Large intestine (tissue), 3 donors: ENCODE measurements around the gene OR51E2. TPM values are rescaled to one million over a fixed set of nuclear protein-coding genes. Genes with fewer than 3 reads are reported as not detected.

Source experiments
- DNase-seq, 2 donors: peaks; one replicate each; pipeline versions ENCODE4 v3.0.0 to v3.0.0-alpha.2; 2013
- H3K27ac ChIP-seq: one replicate; pipeline ENCODE4 v1.5.1; 2013; ENCODE audit warnings: low read length
- H3K27me3 ChIP-seq: 2 replicates; pipeline ENCODE4 v1.6.1; 2013; ENCODE audit warnings: low read length; ENCODE audit not compliant: control insufficient read depth, insufficient read depth
- H3K36me3 ChIP-seq: 2 replicates; pipeline ENCODE4 v1.6.1; 2013; ENCODE audit warnings: low read length; ENCODE audit not compliant: control insufficient read depth, insufficient read depth
- H3K4me1 ChIP-seq: one replicate; pipeline ENCODE4 v1.6.1; 2013; ENCODE audit warnings: low read length; ENCODE audit not compliant: control insufficient read depth, insufficient read depth
- H3K4me3 ChIP-seq: one replicate; pipeline ENCODE4 v1.5.1; 2013; ENCODE audit warnings: low read length
- H3K9me3 ChIP-seq: one replicate; pipeline ENCODE4 v1.6.1; 2013; ENCODE audit warnings: mild to moderate bottlenecking, low read depth, low read length, moderate library complexity; ENCODE audit not compliant: control insufficient read depth
- WGBS: methylation state at CpG from one replicate; pipeline ENCODE4 v1.1.5; 2013; ENCODE audit warnings: low lambda C conversion rate; ENCODE audit not compliant: insufficient coverage; 5-methylcytosine and 5-hydroxymethylcytosine counted together
- polyA plus RNA-seq: library from polyadenylated mRNA; unstranded; fragments of 120-200 nt; gene quantifications from one replicate; pipeline ENCODE4 v1.2.1, GENCODE V29; 2013

Gene OR51E2
- polyA plus RNA-seq, 1 donor = 0.34 TPM

GRCh38 chr11:4642043-4642442 is 55.6 kb downstream of the OR51E2 start:
- DNase-seq = no peak
- no peaks in the 10 kb centered on the region for H3K36me3 ChIP-seq
- peaks cover 9% of the 10 kb centered on the region for H3K27me3 ChIP-seq
- no peak overlapping the region for H3K4me3 ChIP-seq
- WGBS = no CpG with 5 or more reads among the region's 7 CpGs
- H3K27ac ChIP-seq = no peak overlapping the region
- H3K9me3 ChIP-seq = no peaks in the 10 kb centered on the region
- H3K4me1 ChIP-seq = no peaks in the 10 kb centered on the region

- Histone ChIP-seq H3K4me3 (no peak overlapping the region), H3K9me3 (no peaks in the 10 kb centered on the region), H3K4me1 (no peaks in the 10 kb centered on the region), H3K36me3 (no peaks in the 10 kb centered on the region), H3K27me3 (peaks cover 10% of the 10 kb centered on the region), H3K27ac (no peak overlapping the region)
- no CpG with 5 or more reads among the region's 7 CpGs for WGBS
- DNase-seq = no peak
These were observed 56.2 kb downstream of the OR51E2 start for GRCh38 chr11:4641501-4641900.

- H3K36me3 ChIP-seq = no peaks in the 10 kb centered on the region
- no peak overlapping the region for H3K4me3 ChIP-seq
- no CpG with 5 or more reads among the region's 6 CpGs for WGBS
- H3K9me3 ChIP-seq = no peaks in the 10 kb centered on the region
- H3K4me1 ChIP-seq = no peaks in the 10 kb centered on the region
- DNase-seq = no peak
- peaks cover 10% of the 10 kb centered on the region for H3K27me3 ChIP-seq
- no peak overlapping the region for H3K27ac ChIP-seq
These were observed 57.7 kb downstream of the OR51E2 start for GRCh38 chr11:4639931-4640330.

GRCh38 chr11:4637662-4638047 is 60.0 kb downstream of the OR51E2 start:
- no peak for DNase-seq
- no peak overlapping the region for H3K27ac ChIP-seq
- H3K9me3 ChIP-seq = no peaks in the 10 kb centered on the region
- no peaks in the 10 kb centered on the region for H3K36me3 ChIP-seq
- peaks cover 10% of the 10 kb centered on the region for H3K27me3 ChIP-seq
- 100% methylated on average over 2 of the region's 3 CpGs for WGBS
- H3K4me3 ChIP-seq = no peak overlapping the region
- H3K4me1 ChIP-seq = no peaks in the 10 kb centered on the region

- DNase-seq = peak; percentile 34 to 56
- Histone ChIP-seq H3K9me3 (no peaks in the 10 kb centered on the region), H3K4me3 (no peak within 1 kb of the TSS), H3K36me3 (no peaks in the 10 kb centered on the region), H3K27me3 (peaks cover 10% of the 10 kb centered on the region), H3K27ac (no peak within 1 kb of the TSS), H3K4me1 (no peaks in the 10 kb centered on the region)
- WGBS = no CpG with 5 or more reads among the region's 21 CpGs
These were observed 60.5 kb downstream of the OR51E2 start, which contains the start of gene OR51D1 for GRCh38 chr11:4636962-4637661. Gene OR51D1, plus strand, starts transcription at chr11:4637477. Its CDS starts 2,314 bp downstream, at chr11:4639791.

GRCh38 chr11:4636136-4636535 is 61.5 kb downstream of the OR51E2 start:
- Histone ChIP-seq H3K36me3 (no peaks in the 10 kb centered on the region), H3K9me3 (no peaks in the 10 kb centered on the region), H3K27ac (no peak overlapping the region), H3K27me3 (peaks cover 10% of the 10 kb centered on the region), H3K4me1 (no peaks in the 10 kb centered on the region), H3K4me3 (no peak overlapping the region)
- 100% methylated on average over 1 of the region's 2 CpGs for WGBS
- no peak for DNase-seq

Other genes with a start within 250 kb of the OR51E2 start
- 0.04 TPM for gene OR52K2, start 248.6 kb downstream of the OR51E2 start, polyA plus RNA-seq
- 0.25 TPM for gene OR52K1, start 215.2 kb downstream of the OR51E2 start, polyA plus RNA-seq
- not detected for gene OR52M1, start 152.7 kb downstream of the OR51E2 start, polyA plus RNA-seq
- gene OR52I2, start 116.1 kb downstream of the OR51E2 start, polyA plus RNA-seq = 0.03 TPM
- 0.03 TPM for gene OR52I1, start 103.8 kb downstream of the OR51E2 start, polyA plus RNA-seq
- 19.8 TPM for gene TRIM68, start 89.6 kb downstream of the OR51E2 start, polyA plus RNA-seq
- 0.01 TPM for gene OR51D1, start 60.4 kb downstream of the OR51E2 start, polyA plus RNA-seq
- gene OR51E1, start 53.9 kb downstream of the OR51E2 start, polyA plus RNA-seq = 3.0 TPM
- not detected for gene MMP26, start 6.9 kb upstream of the OR51E2 start, polyA plus RNA-seq
- gene OR51F1, start 72.1 kb upstream of the OR51E2 start, polyA plus RNA-seq = not detected
- gene OR52R1, start 106.5 kb upstream of the OR51E2 start, polyA plus RNA-seq = not detected
- not detected for gene OR51F2, start 123.5 kb upstream of the OR51E2 start, polyA plus RNA-seq
- gene OR51S1, start 151.4 kb upstream of the OR51E2 start, polyA plus RNA-seq = not detected
- not detected for gene OR51T1, start 184.0 kb upstream of the OR51E2 start, polyA plus RNA-seq
- gene OR51A7, start 205.9 kb upstream of the OR51E2 start, polyA plus RNA-seq = not detected
- not detected for gene OR51G2, start 221.5 kb upstream of the OR51E2 start, polyA plus RNA-seq
- gene OR51G1, start 226.5 kb upstream of the OR51E2 start, polyA plus RNA-seq = not detected
- not detected for gene OR51A4, start 249.8 kb upstream of the OR51E2 start, polyA plus RNA-seq